Fibroblast of skin of back (primary cell): ENCODE measurements around the gene SSX4B. TPM values are rescaled to one million over a fixed set of nuclear protein-coding genes. Genes with fewer than 3 reads are reported as not detected.
"Not testable (repeated sequence)": the region's sequence is repeated elsewhere in the genome, so short reads cannot be mapped to it uniquely, and the experiment has no call there.

Source experiments
- DNase-seq: peaks from one replicate; pipeline ENCODE4 v3.0.0-alpha.2; 2013
- polyA plus RNA-seq, 2 experiments: library from polyadenylated mRNA; unstranded; fragments of 120-200 nt; gene quantifications; one replicate each; pipeline ENCODE4 v1.2.1, GENCODE V29; 2013; ENCODE audit not compliant: insufficient read length in 2 of 2

Gene SSX4B
- not detected for polyA plus RNA-seq (2013, experiment 1 of 2; ENCODE audit: insufficient read length)
- not detected for polyA plus RNA-seq (2013, experiment 2 of 2; ENCODE audit: insufficient read length)

- DNase-seq = not testable (repeated sequence)
These were observed at the start of gene SSX4B for GRCh38 chrX:48411860-48412259. TSS of gene SSX4B (minus strand) at chrX:48411960. CDS start at chrX:48411372, 588 bp downstream.

- no peak for DNase-seq
These were observed 48.8 kb upstream of the SSX4B start for GRCh38 chrX:48460606-48461005.

- DNase-seq = no peak
These were observed 48.3 kb upstream of the SSX4B start for GRCh38 chrX:48460031-48460430.

- DNase-seq = no peak
These were observed 47.7 kb upstream of the SSX4B start for GRCh38 chrX:48459483-48459882.

GRCh38 chrX:48458711-48459110 is 47.0 kb upstream of the SSX4B start:
- no peak for DNase-seq

- DNase-seq = no peak
These were observed 45.0 kb upstream of the SSX4B start for GRCh38 chrX:48456628-48457331.

- no peak for DNase-seq
These were observed 39.9 kb upstream of the SSX4B start for GRCh38 chrX:48451708-48452107.

GRCh38 chrX:48450076-48450475 is 38.3 kb upstream of the SSX4B start:
- DNase-seq = no peak

- DNase-seq = not testable (repeated sequence)
These were observed 35.4 kb upstream of the SSX4B start for GRCh38 chrX:48447201-48447600.

GRCh38 chrX:48433713-48434112 is 22.0 kb upstream of the SSX4B start:
- not testable (repeated sequence) for DNase-seq

GRCh38 chrX:48430166-48430565 is 18.4 kb upstream of the SSX4B start:
- not testable (repeated sequence) for DNase-seq

- not testable (repeated sequence) for DNase-seq
These were observed 17.8 kb upstream of the SSX4B start for GRCh38 chrX:48429606-48430005.

GRCh38 chrX:48427027-48427716 is 15.4 kb upstream of the SSX4B start:
- DNase-seq = not testable (repeated sequence)

- not testable (repeated sequence) for DNase-seq
These were observed 13.9 kb downstream of the SSX4B start for GRCh38 chrX:48397825-48398224.

GRCh38 chrX:48396931-48397330 is 14.8 kb downstream of the SSX4B start:
- not testable (repeated sequence) for DNase-seq

GRCh38 chrX:48383239-48383638 is 28.5 kb downstream of the SSX4B start, which contains the start of gene SSX4:
TSS of gene SSX4 (plus strand) at chrX:48383539. CDS start at chrX:48384054, 515 bp downstream.
- DNase-seq = not testable (repeated sequence)

- DNase-seq = not testable (repeated sequence)
These were observed 41.4 kb downstream of the SSX4B start for GRCh38 chrX:48370408-48370807.

- DNase-seq = not testable (repeated sequence)
These were observed 43.9 kb downstream of the SSX4B start for GRCh38 chrX:48367717-48368408.

- DNase-seq = peak; percentile 0
These were observed 52.5 kb downstream of the SSX4B start for GRCh38 chrX:48359281-48359680.

- no peak for DNase-seq
These were observed 54.1 kb downstream of the SSX4B start for GRCh38 chrX:48357681-48358080.

GRCh38 chrX:48356315-48357094 is 55.3 kb downstream of the SSX4B start, which contains the start of gene SSX3:
TSS of gene SSX3 (minus strand) at chrX:48356703. CDS start at chrX:48355249, 1,454 bp downstream.
- not testable (repeated sequence) for DNase-seq
